Transverse colon (tissue), 4 donors: ENCODE measurements around the gene NHLH1.
"Not testable (repeated sequence)": the region's sequence is repeated elsewhere in the genome, so short reads cannot be mapped to it uniquely, and the experiment has no call there.

ENCODE experiments used
- CTCF ChIP-seq, 5 experiments: fragments of 200-600 bp in 3 of 5; fragments of 450-650 bp in 2 of 5; sonication (generic) in 3 of 5; IDR thresholded peaks; 1 replicate in 2 of 5; 2 replicates in 3 of 5; pipeline ENCODE4 v1.5.1; 2016 to 2017; ENCODE audit warnings: antibody characterized with exemption in 5 of 5, inconsistent platforms in 3 of 5, mild to moderate bottlenecking in 2 of 5, moderate library complexity in 1 of 5
- POLR2AphosphoS5 ChIP-seq, 3 donors: sonication (generic); formaldehyde crosslinking; IDR thresholded peaks; one replicate each; pipeline ENCODE4 v1.6.1; 2016; ENCODE audit warnings: antibody characterized with exemption in 3 of 3

DNA sequence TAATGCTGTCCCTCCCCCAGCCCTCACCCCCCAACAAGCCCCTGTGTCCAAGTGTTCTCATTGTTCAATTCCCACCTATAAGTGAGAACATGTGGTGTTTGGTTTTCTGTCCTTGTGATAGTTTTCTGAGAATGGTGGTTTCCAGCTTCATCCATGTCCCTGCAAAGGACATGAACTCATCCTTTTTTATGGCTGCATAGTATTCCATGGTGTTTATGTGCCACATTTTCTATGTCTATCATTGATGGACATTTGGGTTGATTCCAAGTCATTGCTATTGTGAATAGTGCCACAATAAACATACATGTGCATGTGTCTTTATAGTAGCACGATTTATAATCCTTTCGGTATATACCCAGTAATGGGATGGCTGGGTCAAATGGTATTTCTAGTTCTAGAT is 17.9 kb downstream of the NHLH1 start:
- TF ChIP-seq CTCF, POLR2AphosphoS5 (IDR thresholded peaks at IDR 0.05): not testable (repeated sequence)
